H9 (cell line): ENCODE results near the gene CCDC149. TPM values are rescaled to one million over a fixed set of nuclear protein-coding genes. Genes with fewer than 3 reads are reported as not detected.

Source experiments
- DNase-seq: peaks from one replicate; pipeline ENCODE4 v3.0.0-alpha.2; 2017
- H2AFZ ChIP-seq: one replicate; pipeline ENCODE4 v1.6.1; 2013; ENCODE audit warnings: mild to moderate bottlenecking, low read length, control low read depth, moderate library complexity
- H2AK5ac ChIP-seq: 2 replicates; pipeline ENCODE4 v1.6.1; 2013; ENCODE audit warnings: low read length, control low read depth, mixed read lengths; ENCODE audit not compliant: insufficient read length
- H2BK120ac ChIP-seq: one replicate; pipeline ENCODE4 v1.6.1; 2013; ENCODE audit warnings: low read depth, mild to moderate bottlenecking, low read length, control low read depth, inconsistent platforms; ENCODE audit not compliant: poor library complexity, severe bottlenecking
- H2BK12ac ChIP-seq: 2 replicates; pipeline ENCODE4 v1.6.1; 2013; ENCODE audit warnings: low read length, control low read depth, mixed read lengths, low read depth; ENCODE audit not compliant: insufficient read length
- H2BK15ac ChIP-seq: 2 replicates; pipeline ENCODE4 v1.6.1; 2013; ENCODE audit warnings: low read depth, low read length, control low read depth
- H2BK20ac ChIP-seq: one replicate; pipeline ENCODE4 v1.6.1; 2013; ENCODE audit warnings: low read depth, mild to moderate bottlenecking, low read length, control low read depth, inconsistent platforms; ENCODE audit not compliant: poor library complexity, severe bottlenecking
- H2BK5ac ChIP-seq: 2 replicates; pipeline ENCODE4 v1.6.1; 2013; ENCODE audit warnings: low read length, control low read depth, mixed read lengths; ENCODE audit not compliant: insufficient read length
- H3K14ac ChIP-seq: 2 replicates; pipeline ENCODE4 v1.6.1; 2013; ENCODE audit warnings: low read length, control low read depth; ENCODE audit not compliant: insufficient read depth
- H3K18ac ChIP-seq: 2 replicates; pipeline ENCODE4 v1.6.1; 2013; ENCODE audit warnings: low read depth, mild to moderate bottlenecking, mixed read lengths, low read length, control low read depth; ENCODE audit not compliant: insufficient read length
- H3K23ac ChIP-seq: 2 replicates; pipeline ENCODE4 v1.6.1; 2013; ENCODE audit warnings: low read length, control low read depth, mixed read lengths, low read depth; ENCODE audit not compliant: insufficient read length
- H3K23me2 ChIP-seq: 2 replicates; pipeline ENCODE4 v1.6.1; 2013; ENCODE audit warnings: low read depth, mild to moderate bottlenecking, mixed read lengths, low read length, control low read depth; ENCODE audit not compliant: insufficient read length, poor library complexity, severe bottlenecking
- H3K27ac ChIP-seq: 2 replicates; pipeline ENCODE4 v1.5.1; 2013; ENCODE audit warnings: low read length, control low read depth, mixed read lengths, low read depth; ENCODE audit not compliant: insufficient read length
- H3K27me3 ChIP-seq: 2 replicates; pipeline ENCODE4 v1.6.1; 2013; ENCODE audit warnings: low read length, control low read depth, inconsistent platforms; ENCODE audit not compliant: insufficient read depth
- H3K4ac ChIP-seq: 2 replicates; pipeline ENCODE4 v1.6.1; 2013; ENCODE audit warnings: low read depth, mild to moderate bottlenecking, control low read depth, inconsistent platforms, low read length, moderate library complexity
- H3K4me1 ChIP-seq: 2 replicates; pipeline ENCODE4 v1.6.1; 2013; ENCODE audit warnings: low read length, control low read depth, inconsistent platforms; ENCODE audit not compliant: insufficient read depth
- H3K4me2 ChIP-seq: 2 replicates; pipeline ENCODE4 v1.6.1; 2013; ENCODE audit warnings: low read length, control low read depth, mixed read lengths; ENCODE audit not compliant: insufficient read length, insufficient read depth
- H3K56ac ChIP-seq: 2 replicates; pipeline ENCODE4 v1.6.1; 2013; ENCODE audit warnings: low read depth, mild to moderate bottlenecking, mixed read lengths, low read length, control low read depth; ENCODE audit not compliant: insufficient read length
- H3K79me1 ChIP-seq: 2 replicates; pipeline ENCODE4 v1.6.1; 2013; ENCODE audit warnings: low read depth, mild to moderate bottlenecking, moderate library complexity, low read length, control low read depth, inconsistent platforms; ENCODE audit not compliant: insufficient read depth, poor library complexity, severe bottlenecking
- H3K79me2 ChIP-seq: 2 replicates; pipeline ENCODE4 v1.6.1; 2013; ENCODE audit warnings: low read length, control low read depth, inconsistent platforms; ENCODE audit not compliant: insufficient read depth
- H3K9ac ChIP-seq: 2 replicates; pipeline ENCODE4 v1.6.1; 2013; ENCODE audit warnings: low read length, control low read depth, mixed read lengths; ENCODE audit not compliant: insufficient read length; ENCODE audit errors: extremely low read depth
- H3K9me3 ChIP-seq: one replicate; pipeline ENCODE4 v1.6.1; 2013; ENCODE audit warnings: low read depth, low read length, inconsistent platforms; ENCODE audit not compliant: control insufficient read depth
- H3T11ph ChIP-seq: one replicate; pipeline ENCODE4 v1.6.1; 2013; ENCODE audit warnings: mild to moderate bottlenecking, low read length, control low read depth, inconsistent platforms
- H4K20me1 ChIP-seq: one replicate; pipeline ENCODE4 v1.6.1; 2013; ENCODE audit not compliant: control insufficient read depth, insufficient read length, insufficient read depth
- H4K5ac ChIP-seq: 2 replicates; pipeline ENCODE4 v1.6.1; 2013; ENCODE audit warnings: low read depth, mild to moderate bottlenecking, mixed read lengths, low read length, control low read depth; ENCODE audit not compliant: insufficient read length
- H4K8ac ChIP-seq: replicated peaks from 2 replicates; pipeline ENCODE4 v1.6.1; 2013; ENCODE audit warnings: low read length, control low read depth, mixed read lengths, low read depth; ENCODE audit not compliant: insufficient read length
- H4K91ac ChIP-seq: 2 replicates; pipeline ENCODE4 v1.6.1; 2013; ENCODE audit warnings: low read depth, mild to moderate bottlenecking, moderate library complexity, mixed read lengths, low read length, control low read depth; ENCODE audit not compliant: insufficient read length
- H3K27ac Mint-ChIP-seq, 3 experiments: 2 replicates in 2 of 3; 3 replicates in 1 of 3; pipeline ENCODE4 v1.8.0; 2020 to 2021; ENCODE audit warnings: mixed read lengths in 3 of 3, mild to moderate bottlenecking in 1 of 3, moderate library complexity in 1 of 3
- H3K27me3 Mint-ChIP-seq: 2 replicates; pipeline ENCODE4 v1.8.0; 2021; ENCODE audit warnings: low read depth, mild to moderate bottlenecking, moderate library complexity, mixed read lengths
- H3K36me3 Mint-ChIP-seq, 3 experiments: 2 replicates in 2 of 3; 3 replicates in 1 of 3; pipeline ENCODE4 v1.8.0; 2020 to 2021; ENCODE audit warnings: low read depth in 3 of 3, mixed read lengths in 3 of 3; ENCODE audit not compliant: insufficient read depth in 1 of 3
- H3K4me1 Mint-ChIP-seq, 2 experiments: 2 replicates each; pipeline ENCODE4 v1.8.0; 2020; ENCODE audit warnings: mixed read lengths in 2 of 2
- H3K4me3 Mint-ChIP-seq, 2 experiments: 2 replicates in 1 of 2; 3 replicates in 1 of 2; pipeline ENCODE4 v1.8.0; 2020 to 2021; ENCODE audit warnings: mild to moderate bottlenecking in 2 of 2, mixed read lengths in 2 of 2, moderate library complexity in 1 of 2
- H3K9me3 Mint-ChIP-seq, 2 experiments: 2 replicates in 1 of 2; 3 replicates in 1 of 2; pipeline ENCODE4 v1.8.0; 2020; ENCODE audit warnings: mild to moderate bottlenecking in 2 of 2, mixed read lengths in 2 of 2, moderate library complexity in 1 of 2
- CTCF ChIP-seq: fragments of 200-600 bp; sonication (generic); conservative IDR thresholded peaks from 3 replicates; pipeline ENCODE4 v1.8.0; 2021; ENCODE audit warnings: antibody characterized with exemption, mild to moderate bottlenecking
- WGBS: extraction: QIAGEN DNeasy Blood & Tissue Kit; methylation state at CpG from one replicate; pipeline ENCODE4 v1.1.7; 2013; ENCODE audit warnings: missing lambda C conversion rate, low lambda C conversion rate, mixed read lengths; ENCODE audit not compliant: insufficient read length; ENCODE audit errors: extremely low coverage; 5-methylcytosine and 5-hydroxymethylcytosine counted together
- total RNA-seq: library from RNA; stranded (reverse); gene quantifications from 2 replicates; pipeline ENCODE4 v1.2.1, GENCODE V29; 2021

Gene CCDC149
- total RNA-seq, 1 experiment from 2014 or later, result 4.5 TPM

DNA sequence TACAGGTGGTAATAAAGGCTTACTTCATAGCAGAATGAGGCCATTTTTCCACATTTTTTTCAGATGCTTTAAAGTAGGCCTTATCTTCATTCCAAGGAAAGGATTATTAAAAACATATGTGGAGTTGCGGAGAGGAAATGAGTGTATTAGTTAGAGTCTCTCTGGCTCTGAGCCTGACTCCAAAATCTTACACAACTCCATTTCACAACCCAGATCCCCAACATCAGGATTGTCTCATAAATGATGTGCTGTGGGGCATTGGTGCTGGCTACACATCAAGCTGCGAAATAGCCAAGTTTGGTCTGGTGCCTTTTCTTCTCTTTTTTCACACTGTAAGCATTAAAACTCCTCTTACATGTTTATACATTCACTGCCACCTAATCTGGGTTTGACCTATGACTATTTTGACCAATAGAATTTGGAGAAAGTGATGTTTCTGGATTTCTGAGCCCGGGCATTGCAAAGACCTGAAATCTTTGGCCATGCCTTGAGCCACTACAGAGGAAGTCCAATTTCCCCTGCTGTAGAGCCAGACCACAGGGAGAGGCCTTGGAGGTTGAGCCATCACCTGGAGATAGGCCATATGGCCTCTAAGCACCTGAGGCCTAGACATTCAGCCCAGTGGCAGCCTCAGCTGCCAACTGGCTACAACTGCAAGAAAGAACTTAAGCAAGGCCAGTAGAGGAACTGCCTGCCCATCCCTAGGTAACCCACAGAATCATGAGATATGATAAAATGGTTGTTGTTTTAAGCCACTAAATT, 134.2 kb downstream of the CCDC149 start:
- Histone ChIP-seq H2BK12ac (no peak overlapping the region), H3T11ph (no peak overlapping the region), H3K79me2 (no peaks in the 10 kb centered on the region), H2BK15ac (no peak overlapping the region), H3K14ac (no peak overlapping the region), H3K23ac (no peak overlapping the region), H4K8ac (no peak overlapping the region), H3K9ac (no peak overlapping the region), H3K27ac (no peak overlapping the region), H3K4ac (no peak overlapping the region), H3K4me1 (no peaks in the 10 kb centered on the region), H2AFZ (no peak overlapping the region), H3K9me3 (no peaks in the 10 kb centered on the region), H4K20me1 (no peaks in the 10 kb centered on the region), H3K18ac (no peak overlapping the region), H3K4me2 (no peak overlapping the region), H3K27me3 (no peaks in the 10 kb centered on the region), H2BK5ac (no peak overlapping the region), H2BK120ac (no peak overlapping the region), H4K91ac (no peak overlapping the region), H2BK20ac (no peak overlapping the region), H2AK5ac (no peak overlapping the region), H4K5ac (no peak overlapping the region), H3K56ac (no peak overlapping the region), H3K23me2 (no peaks in the 10 kb centered on the region), H3K79me1 (no peaks in the 10 kb centered on the region)
- Mint-ChIP-seq H3K9me3 (no peaks in the 10 kb centered on the region), H3K27me3 (no peaks in the 10 kb centered on the region; the same call in 1 of the 2 replicates), H3K27ac (no peak overlapping the region), H3K36me3 (no peaks in the 10 kb centered on the region), H3K4me3 (no peak overlapping the region), H3K4me1 (peaks cover 9 to 17% of the 10 kb centered on the region in 2 experiments)
- WGBS, result no CpG with 5 or more reads among the region's 3 CpGs
- TF ChIP-seq CTCF, result no peak
- no peak for DNase-seq
